ENCODE data around the gene HBG1.

HBG1 gene

GRCh38 chr11:5230266-5230665 is 19.4 kb downstream of the HBG1 start:
- H3F3A ChIP-seq (ENCODE audit: control insufficient read depth, insufficient read depth): no peaks in the 10 kb centered on the region
- H3K27ac ChIP-seq (ENCODE audit: low read depth, low read length): no peak overlapping the region
- H3K27me3 ChIP-seq (ENCODE audit: control insufficient read depth, low read length): no peaks in the 10 kb centered on the region
- no peaks in the 10 kb centered on the region for H4K20me1 ChIP-seq (ENCODE audit: control insufficient read depth, insufficient read depth, low read depth, low read length)
- no peak for TF ChIP-seq CTCF (IDR thresholded peaks at IDR 0.05; ENCODE audit: low read depth, low read length, poor library complexity, severe bottlenecking)
- no peak for TF ChIP-seq EZH2phosphoT487 (IDR thresholded peaks at IDR 0.05; ENCODE audit: borderline replicate concordance, low read length)
- H3K79me2 ChIP-seq (ENCODE audit: control insufficient read depth, low read length): no peaks in the 10 kb centered on the region
- no peaks in the 10 kb centered on the region for H3K9me2 ChIP-seq (replicated peaks; ENCODE audit: control insufficient read depth, low read length)
- no peaks in the 10 kb centered on the region for H3K9me3 ChIP-seq (ENCODE audit: control insufficient read depth, insufficient read depth, low read length)
- no peaks in the 10 kb centered on the region for H3K36me3 ChIP-seq (ENCODE audit: control insufficient read depth, low read length)
- H3K4me1 ChIP-seq (ENCODE audit: control insufficient read depth, low read length): no peaks in the 10 kb centered on the region
- H3K4me3 ChIP-seq (ENCODE audit: low read length): no peak overlapping the region
- H3K4me2 ChIP-seq (ENCODE audit: low read length): no peak overlapping the region

- Histone ChIP-seq H3K79me2 (ENCODE audit: control insufficient read depth, low read length) (no peaks in the 10 kb centered on the region), H3K4me2 (ENCODE audit: low read length) (no peak overlapping the region), H3F3A (ENCODE audit: control insufficient read depth, insufficient read depth) (no peaks in the 10 kb centered on the region), H3K4me1 (ENCODE audit: control insufficient read depth, low read length) (no peaks in the 10 kb centered on the region), H4K20me1 (ENCODE audit: control insufficient read depth, insufficient read depth, low read depth, low read length) (no peaks in the 10 kb centered on the region), H3K27ac (ENCODE audit: low read depth, low read length) (no peak overlapping the region), H3K4me3 (ENCODE audit: low read length) (no peak overlapping the region), H3K9me2 (replicated peaks; ENCODE audit: control insufficient read depth, low read length) (no peaks in the 10 kb centered on the region), H3K36me3 (ENCODE audit: control insufficient read depth, low read length) (no peaks in the 10 kb centered on the region), H3K27me3 (ENCODE audit: control insufficient read depth, low read length) (no peaks in the 10 kb centered on the region), H3K9me3 (ENCODE audit: control insufficient read depth, insufficient read depth, low read length) (no peaks in the 10 kb centered on the region)
- TF ChIP-seq EZH2phosphoT487 (IDR thresholded peaks at IDR 0.05; ENCODE audit: borderline replicate concordance, low read length): no peak
- no peak for TF ChIP-seq CTCF (IDR thresholded peaks at IDR 0.05; ENCODE audit: low read depth, low read length, poor library complexity, severe bottlenecking)
Observed at GRCh38 chr11:5229796-5230195, 19.9 kb downstream of the HBG1 start.

GRCh38 chr11:5229356-5229755 is 20.3 kb downstream of the HBG1 start:
- no peak for TF ChIP-seq CTCF (IDR thresholded peaks at IDR 0.05; ENCODE audit: low read depth, low read length, poor library complexity, severe bottlenecking)
- TF ChIP-seq EZH2phosphoT487 (IDR thresholded peaks at IDR 0.05; ENCODE audit: borderline replicate concordance, low read length): no peak
- no peaks in the 10 kb centered on the region for H4K20me1 ChIP-seq (ENCODE audit: control insufficient read depth, insufficient read depth, low read depth, low read length)
- no peaks in the 10 kb centered on the region for H3K79me2 ChIP-seq (ENCODE audit: control insufficient read depth, low read length)
- H3K27me3 ChIP-seq (ENCODE audit: control insufficient read depth, low read length): no peaks in the 10 kb centered on the region
- H3K4me3 ChIP-seq (ENCODE audit: low read length): no peak overlapping the region
- H3K27ac ChIP-seq (ENCODE audit: low read depth, low read length): no peak overlapping the region
- H3F3A ChIP-seq (ENCODE audit: control insufficient read depth, insufficient read depth): no peaks in the 10 kb centered on the region
- no peaks in the 10 kb centered on the region for H3K9me3 ChIP-seq (ENCODE audit: control insufficient read depth, insufficient read depth, low read length)
- no peaks in the 10 kb centered on the region for H3K4me1 ChIP-seq (ENCODE audit: control insufficient read depth, low read length)
- no peaks in the 10 kb centered on the region for H3K9me2 ChIP-seq (replicated peaks; ENCODE audit: control insufficient read depth, low read length)
- H3K4me2 ChIP-seq (ENCODE audit: low read length): no peak overlapping the region
- H3K36me3 ChIP-seq (ENCODE audit: control insufficient read depth, low read length): no peaks in the 10 kb centered on the region

- Histone ChIP-seq H3K9me3 (ENCODE audit: control insufficient read depth, insufficient read depth, low read length) (no peaks in the 10 kb centered on the region), H3F3A (ENCODE audit: control insufficient read depth, insufficient read depth) (no peaks in the 10 kb centered on the region), H3K36me3 (ENCODE audit: control insufficient read depth, low read length) (no peaks in the 10 kb centered on the region), H3K4me3 (ENCODE audit: low read length) (no peak overlapping the region), H3K4me1 (ENCODE audit: control insufficient read depth, low read length) (no peaks in the 10 kb centered on the region), H3K79me2 (ENCODE audit: control insufficient read depth, low read length) (no peaks in the 10 kb centered on the region), H4K20me1 (ENCODE audit: control insufficient read depth, insufficient read depth, low read depth, low read length) (no peaks in the 10 kb centered on the region), H3K9me2 (replicated peaks; ENCODE audit: control insufficient read depth, low read length) (no peaks in the 10 kb centered on the region), H3K4me2 (ENCODE audit: low read length) (no peak overlapping the region), H3K27me3 (ENCODE audit: control insufficient read depth, low read length) (no peaks in the 10 kb centered on the region), H3K27ac (ENCODE audit: low read depth, low read length) (no peak overlapping the region)
- TF ChIP-seq CTCF (IDR thresholded peaks at IDR 0.05; ENCODE audit: low read depth, low read length, poor library complexity, severe bottlenecking) (no peak), EZH2phosphoT487 (IDR thresholded peaks at IDR 0.05; ENCODE audit: borderline replicate concordance, low read length) (no peak)
Observed at GRCh38 chr11:5228124-5228523, 21.5 kb downstream of the HBG1 start.
